H1 (cell line): Measurements from ENCODE around the gene TAOK2.

ENCODE experiments used
- CEBPB ChIP-seq: IDR thresholded peaks from 2 replicates; pipeline ENCODE4 v1.6.1; 2012; ENCODE audit warnings: low read depth, low read length
- CHD2 ChIP-seq: IDR thresholded peaks from 2 replicates; pipeline ENCODE4 v1.6.1; 2012; ENCODE audit warnings: low read length, improper control_type of control experiment
- HDAC2 ChIP-seq, 2 experiments: fragments of 300-600 bp in 1 of 2; sonication (generic) in 1 of 2; IDR thresholded peaks; 2 replicates each; pipeline ENCODE4 v1.6.1; 2011 to 2012; ENCODE audit warnings: low read depth in 2 of 2, low read length in 2 of 2, mild to moderate bottlenecking in 2 of 2, moderate library complexity in 2 of 2, borderline replicate concordance in 1 of 2, inconsistent platforms in 1 of 2
- MAFK ChIP-seq: IDR thresholded peaks from 2 replicates; pipeline ENCODE4 v1.6.1; 2012; ENCODE audit warnings: low read depth, mild to moderate bottlenecking, improper control_type of control experiment, low read length
- PHF8 ChIP-seq: fragments of 200-600 bp; sonication (generic); conservative IDR thresholded peaks from 2 replicates; pipeline ENCODE4 v1.7.1; 2012; ENCODE audit warnings: low read depth, mild to moderate bottlenecking, inconsistent platforms, low read length, moderate library complexity
- RBBP5 ChIP-seq: IDR thresholded peaks from 2 replicates; pipeline ENCODE4 v1.7.1; 2012; ENCODE audit warnings: low read depth, mild to moderate bottlenecking, inconsistent platforms, low read length, moderate library complexity, borderline replicate concordance
- SIRT6 ChIP-seq: IDR thresholded peaks from one replicate; pipeline ENCODE4 v1.7.1; 2012; ENCODE audit warnings: low read length, inconsistent platforms
- SRF ChIP-seq: IDR thresholded peaks from 2 replicates; pipeline ENCODE4 v1.6.1; 2011; ENCODE audit warnings: mild to moderate bottlenecking, low read depth, low read length, moderate library complexity
- TF ChIP-seq, protein P1 (sequence below), 3 experiments: IDR thresholded peaks; 1 replicate in 2 of 3; 2 replicates in 1 of 3; pipeline versions ENCODE4 v1.5.1 to v1.6.1; 2011; ENCODE audit warnings: low read length in 3 of 3, mild to moderate bottlenecking in 3 of 3, inconsistent platforms in 2 of 3, low read depth in 1 of 3, moderate library complexity in 1 of 3; ENCODE audit not compliant: insufficient read depth in 1 of 3; ENCODE audit errors: control extremely low read depth in 1 of 3
- TF ChIP-seq, protein P2 (sequence below): IDR thresholded peaks from 2 replicates; pipeline ENCODE4 v1.6.1; 2011; ENCODE audit warnings: low read length, improper control_type of control experiment

DNA sequence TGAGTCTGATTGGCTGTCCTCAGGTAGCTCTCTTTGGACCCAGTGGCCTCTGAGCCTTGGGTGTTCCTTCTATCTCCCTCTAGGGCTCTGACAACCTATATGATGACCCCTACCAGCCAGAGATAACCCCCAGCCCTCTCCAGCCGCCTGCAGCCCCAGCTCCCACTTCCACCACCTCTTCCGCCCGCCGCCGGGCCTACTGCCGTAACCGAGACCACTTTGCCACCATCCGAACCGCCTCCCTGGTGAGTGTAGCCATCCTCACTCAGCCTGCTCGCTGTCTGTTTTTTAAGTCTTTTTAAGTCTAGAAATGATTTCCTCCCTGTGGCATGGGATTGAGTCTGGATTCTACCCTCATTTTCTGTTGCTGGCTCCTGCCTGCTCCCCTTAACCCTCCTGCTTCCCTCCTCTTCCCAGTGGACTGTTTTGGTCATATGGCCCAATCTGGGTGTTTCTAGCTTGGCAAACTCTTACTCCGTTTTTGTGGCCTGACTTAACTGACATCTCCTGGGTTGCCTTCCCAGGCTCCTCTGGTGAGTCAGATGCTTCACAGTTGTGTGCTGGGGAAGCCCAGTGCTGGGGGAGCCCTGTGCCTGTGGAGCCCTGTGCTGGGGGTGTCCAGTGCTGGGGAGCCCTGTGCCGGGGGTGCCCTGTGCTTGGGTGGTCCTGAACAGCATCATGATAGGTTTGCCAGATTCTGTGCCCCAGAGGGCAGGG is 9.9 kb downstream of the TAOK2 start:
- TF ChIP-seq PHF8, result no peak
- TF ChIP-seq, protein P1, sequence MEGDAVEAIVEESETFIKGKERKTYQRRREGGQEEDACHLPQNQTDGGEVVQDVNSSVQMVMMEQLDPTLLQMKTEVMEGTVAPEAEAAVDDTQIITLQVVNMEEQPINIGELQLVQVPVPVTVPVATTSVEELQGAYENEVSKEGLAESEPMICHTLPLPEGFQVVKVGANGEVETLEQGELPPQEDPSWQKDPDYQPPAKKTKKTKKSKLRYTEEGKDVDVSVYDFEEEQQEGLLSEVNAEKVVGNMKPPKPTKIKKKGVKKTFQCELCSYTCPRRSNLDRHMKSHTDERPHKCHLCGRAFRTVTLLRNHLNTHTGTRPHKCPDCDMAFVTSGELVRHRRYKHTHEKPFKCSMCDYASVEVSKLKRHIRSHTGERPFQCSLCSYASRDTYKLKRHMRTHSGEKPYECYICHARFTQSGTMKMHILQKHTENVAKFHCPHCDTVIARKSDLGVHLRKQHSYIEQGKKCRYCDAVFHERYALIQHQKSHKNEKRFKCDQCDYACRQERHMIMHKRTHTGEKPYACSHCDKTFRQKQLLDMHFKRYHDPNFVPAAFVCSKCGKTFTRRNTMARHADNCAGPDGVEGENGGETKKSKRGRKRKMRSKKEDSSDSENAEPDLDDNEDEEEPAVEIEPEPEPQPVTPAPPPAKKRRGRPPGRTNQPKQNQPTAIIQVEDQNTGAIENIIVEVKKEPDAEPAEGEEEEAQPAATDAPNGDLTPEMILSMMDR (IDR thresholded peaks at IDR 0.05; ENCODE audit: control extremely low read depth in 1 of 3, insufficient read depth in 1 of 3, low read depth in 1 of 3, low read length in 3 of 3), result no peak
- no peak for TF ChIP-seq MAFK
- TF ChIP-seq SIRT6, result no peak
- no peak for TF ChIP-seq CEBPB
- no peak for TF ChIP-seq HDAC2 (IDR thresholded peaks at IDR 0.05; ENCODE audit: borderline replicate concordance in 1 of 2, low read depth in 2 of 2, low read length in 2 of 2)
- no peak for TF ChIP-seq CHD2
- TF ChIP-seq, protein P2, sequence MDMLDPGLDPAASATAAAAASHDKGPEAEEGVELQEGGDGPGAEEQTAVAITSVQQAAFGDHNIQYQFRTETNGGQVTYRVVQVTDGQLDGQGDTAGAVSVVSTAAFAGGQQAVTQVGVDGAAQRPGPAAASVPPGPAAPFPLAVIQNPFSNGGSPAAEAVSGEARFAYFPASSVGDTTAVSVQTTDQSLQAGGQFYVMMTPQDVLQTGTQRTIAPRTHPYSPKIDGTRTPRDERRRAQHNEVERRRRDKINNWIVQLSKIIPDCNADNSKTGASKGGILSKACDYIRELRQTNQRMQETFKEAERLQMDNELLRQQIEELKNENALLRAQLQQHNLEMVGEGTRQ, result no peak
- no peak for TF ChIP-seq RBBP5
- TF ChIP-seq SRF, result no peak
